HCT116 (cell line): ENCODE measurements around the gene ATXN7L3B. TPM values are rescaled to one million over a fixed set of nuclear protein-coding genes. Genes with fewer than 3 reads are reported as not detected.

Experiments used
- ATAC-seq: fragments of 200-7000 bp; cut with Tn5 transposase; 2 replicates; pipeline ENCODE4 v1.9.1; 2020; ENCODE audit warnings: mild to moderate bottlenecking, moderate library complexity
- BruUV-seq: library from RNA; stranded (reverse); fragments of 400-500 nt; replicated peaks from 2 replicates; lab custom pipeline; 2021; lab: Mats Ljungman, UMichigan
- CTCF ChIA-PET: fragments of 300-600 bp; sonication (Branson Sonifier 250); formaldehyde crosslinking; loops from one replicate; lab custom pipeline; 2021; ENCODE audit warnings: antibody characterized with exemption; lab: Charles Lee
- POLR2A ChIA-PET: fragments of 300-600, 350-600 bp; sonication (Branson Sonifier 250); formaldehyde crosslinking; loops from one replicate; lab custom pipeline; 2021; ENCODE audit warnings: antibody characterized with exemption; lab: Charles Lee
- RAD21 ChIA-PET, 2 experiments: fragments of 300-600 bp; sonication (Branson Sonifier 250); formaldehyde crosslinking; loops; one replicate each; lab custom pipeline; 2023; ENCODE audit warnings: low total read pairs in 2 of 2; ENCODE audit not compliant: uncharacterized antibody in 2 of 2, unreplicated experiment in 2 of 2, low non-redundant PET in 1 of 2; lab: Charles Lee
- DNase-seq: peaks from one replicate; pipeline ENCODE4 v3.0.0-alpha.2; 2010; ENCODE audit warnings: low read depth, low spot score
- H2AFZ ChIP-seq: fragments of 200-600 bp; shearing (Covaris generic), sonication (generic); 2 replicates; pipeline ENCODE4 v1.6.1; 2017; ENCODE audit warnings: low read depth, mixed run types, mixed read lengths, antibody characterized with exemption, low read length; ENCODE audit not compliant: poor library complexity, severe bottlenecking
- H3K27ac ChIP-seq: 2 replicates; pipeline ENCODE4 v1.5.1; 2012; ENCODE audit warnings: low read depth, low read length
- H3K27me3 ChIP-seq: fragments of 200-600 bp; sonication (generic); 2 replicates; pipeline ENCODE4 v1.6.1; 2016; ENCODE audit warnings: mixed run types, low read length, mixed read lengths; ENCODE audit not compliant: insufficient read depth
- H3K36me3 ChIP-seq, 2 experiments: fragments of 200-500 bp in 1 of 2; fragments of 200-600 bp in 1 of 2; sonication (Bioruptor generic) in 1 of 2; sonication (generic) in 1 of 2; 2 replicates each; pipeline versions ENCODE4 v1.5.1 to v1.6.1; 2014 to 2016; ENCODE audit warnings: low read length in 2 of 2, inconsistent platforms in 1 of 2, mixed read lengths in 1 of 2, mixed run types in 1 of 2; ENCODE audit not compliant: insufficient read depth in 2 of 2, control insufficient read depth in 1 of 2
- H3K4me1 ChIP-seq, 2 experiments: fragments of 200-600 bp in 1 of 2; sonication (generic) in 1 of 2; 2 replicates each; pipeline versions ENCODE4 v1.5.1 to v1.6.1; 2012 to 2017; ENCODE audit warnings: low read length in 2 of 2, inconsistent platforms in 1 of 2, mild to moderate bottlenecking in 1 of 2, mixed read lengths in 1 of 2, mixed run types in 1 of 2, moderate library complexity in 1 of 2; ENCODE audit not compliant: insufficient read depth in 2 of 2, control insufficient read depth in 1 of 2
- H3K4me2 ChIP-seq: fragments of 200-600 bp; sonication (generic); 2 replicates; pipeline ENCODE4 v1.6.1; 2017; ENCODE audit warnings: mixed run types, low read length, mixed read lengths
- H3K4me3 ChIP-seq, 2 experiments: fragments of 200-600 bp in 1 of 2; sonication (generic) in 1 of 2; replicated peaks in 1 of 2; 2 replicates each; pipeline ENCODE4 v1.5.1; 2011 to 2016; ENCODE audit warnings: low read length in 2 of 2, control low read depth in 1 of 2, low read depth in 1 of 2, mild to moderate bottlenecking in 1 of 2, mixed read lengths in 1 of 2, mixed run types in 1 of 2
- H3K79me2 ChIP-seq: fragments of 200-600 bp; sonication (generic); 2 replicates; pipeline ENCODE4 v1.6.1; 2017; ENCODE audit warnings: mild to moderate bottlenecking, mixed run types, low read length, moderate library complexity, mixed read lengths; ENCODE audit not compliant: insufficient read depth
- H3K9ac ChIP-seq: fragments of 200-600 bp; sonication (generic); 2 replicates; pipeline ENCODE4 v1.6.1; 2016; ENCODE audit warnings: low read length, mixed read lengths
- H3K9me2 ChIP-seq: fragments of 200-600 bp; sonication (generic), shearing (Covaris generic); 2 replicates; pipeline ENCODE4 v1.6.1; 2017; ENCODE audit warnings: mixed run types, mild to moderate bottlenecking, moderate library complexity; ENCODE audit not compliant: insufficient read depth
- H3K9me3 ChIP-seq, 2 experiments: fragments of 200-500 bp in 1 of 2; fragments of 200-600 bp in 1 of 2; sonication (Bioruptor generic) in 1 of 2; sonication (generic) in 1 of 2; 2 replicates each; pipeline ENCODE4 v1.6.1; 2014 to 2017; ENCODE audit warnings: low read length in 2 of 2, mixed read lengths in 2 of 2, inconsistent platforms in 1 of 2, low read depth in 1 of 2, mild to moderate bottlenecking in 1 of 2, mixed run types in 1 of 2, moderate library complexity in 1 of 2; ENCODE audit not compliant: control insufficient read depth in 1 of 2, insufficient read depth in 1 of 2
- H4K20me1 ChIP-seq: fragments of 200-600 bp; sonication (generic), shearing (Covaris generic); 2 replicates; pipeline ENCODE4 v1.6.1; 2017; ENCODE audit warnings: mixed run types, mild to moderate bottlenecking, moderate library complexity; ENCODE audit not compliant: insufficient read depth
- ELF1 ChIP-seq: IDR thresholded peaks from 2 replicates; pipeline ENCODE4 v1.6.1; 2012; ENCODE audit warnings: low read depth, borderline replicate concordance
- EZH2 ChIP-seq: fragments of 200-600 bp; sonication (generic); IDR thresholded peaks from 2 replicates; pipeline ENCODE4 v1.6.1; 2017; ENCODE audit warnings: antibody characterized with exemption, mixed run types
- FOSL1 ChIP-seq: IDR thresholded peaks from 2 replicates; pipeline ENCODE4 v1.6.1; 2012; ENCODE audit warnings: low read depth
- JUND ChIP-seq: IDR thresholded peaks from 2 replicates; pipeline ENCODE4 v1.6.1; 2012
- MAX ChIP-seq: IDR thresholded peaks from 2 replicates; pipeline ENCODE4 v1.6.1; 2012
- SIN3A ChIP-seq: IDR thresholded peaks from 2 replicates; pipeline ENCODE4 v1.6.1; 2012; ENCODE audit warnings: low read depth
- TCF7L2 ChIP-seq: IDR thresholded peaks from 2 replicates; pipeline ENCODE4 v1.7.0; 2011; ENCODE audit warnings: borderline replicate concordance, inconsistent platforms; ENCODE audit not compliant: insufficient read depth, insufficient read length; ENCODE audit errors: extremely low read depth
- ZFX ChIP-seq: fragments of 450-650 bp; IDR thresholded peaks from 2 replicates; pipeline ENCODE4 v1.6.1; 2017
- intact Hi-C: fragments of 100-400 bp; cut with micrococcal nuclease; formaldehyde crosslinking; loops from 2 replicates; pipeline ENCODE4 v1.10.0; 2022
- total RNA-seq: library from RNA; stranded (reverse); gene quantifications from one replicate; pipeline ENCODE4 v1.2.1, GENCODE V29; 2021; ENCODE audit not compliant: unreplicated experiment
- TF ChIP-seq, protein P1 (sequence below), 3 experiments: fragments of 200-600 bp in 1 of 3; sonication (generic) in 1 of 3; IDR thresholded peaks in 2 of 3; conservative IDR thresholded peaks in 1 of 3; 2 replicates each; pipeline ENCODE4 v1.5.1; 2012 to 2017; ENCODE audit warnings: low read depth in 2 of 3, low read length in 2 of 3, antibody characterized with exemption in 1 of 3, borderline replicate concordance in 1 of 3, control low read depth in 1 of 3, mild to moderate bottlenecking in 1 of 3, mixed read lengths in 1 of 3, mixed run types in 1 of 3, moderate library complexity in 1 of 3; ENCODE audit not compliant: insufficient read depth in 1 of 3

Gene ATXN7L3B
- total RNA-seq, 1 experiment from 2014 or later, result 28.1 TPM

GRCh38 chr12:74515849-74516248 is 21.8 kb upstream of the ATXN7L3B start (continued):
- TF ChIP-seq, protein P1, sequence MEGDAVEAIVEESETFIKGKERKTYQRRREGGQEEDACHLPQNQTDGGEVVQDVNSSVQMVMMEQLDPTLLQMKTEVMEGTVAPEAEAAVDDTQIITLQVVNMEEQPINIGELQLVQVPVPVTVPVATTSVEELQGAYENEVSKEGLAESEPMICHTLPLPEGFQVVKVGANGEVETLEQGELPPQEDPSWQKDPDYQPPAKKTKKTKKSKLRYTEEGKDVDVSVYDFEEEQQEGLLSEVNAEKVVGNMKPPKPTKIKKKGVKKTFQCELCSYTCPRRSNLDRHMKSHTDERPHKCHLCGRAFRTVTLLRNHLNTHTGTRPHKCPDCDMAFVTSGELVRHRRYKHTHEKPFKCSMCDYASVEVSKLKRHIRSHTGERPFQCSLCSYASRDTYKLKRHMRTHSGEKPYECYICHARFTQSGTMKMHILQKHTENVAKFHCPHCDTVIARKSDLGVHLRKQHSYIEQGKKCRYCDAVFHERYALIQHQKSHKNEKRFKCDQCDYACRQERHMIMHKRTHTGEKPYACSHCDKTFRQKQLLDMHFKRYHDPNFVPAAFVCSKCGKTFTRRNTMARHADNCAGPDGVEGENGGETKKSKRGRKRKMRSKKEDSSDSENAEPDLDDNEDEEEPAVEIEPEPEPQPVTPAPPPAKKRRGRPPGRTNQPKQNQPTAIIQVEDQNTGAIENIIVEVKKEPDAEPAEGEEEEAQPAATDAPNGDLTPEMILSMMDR (IDR thresholded peaks at IDR 0.05 in 2 of 3, conservative IDR thresholded peaks at IDR 0.05 in 1 of 3; ENCODE audit: borderline replicate concordance in 1 of 3, insufficient read depth in 1 of 3, low read depth in 2 of 3, low read length in 2 of 3), result no peak
- TF ChIP-seq FOSL1 (no peak), MAX (no peak), SIN3A (no peak), JUND (no peak), TCF7L2 (no peak), EZH2 (no peak)

DNA sequence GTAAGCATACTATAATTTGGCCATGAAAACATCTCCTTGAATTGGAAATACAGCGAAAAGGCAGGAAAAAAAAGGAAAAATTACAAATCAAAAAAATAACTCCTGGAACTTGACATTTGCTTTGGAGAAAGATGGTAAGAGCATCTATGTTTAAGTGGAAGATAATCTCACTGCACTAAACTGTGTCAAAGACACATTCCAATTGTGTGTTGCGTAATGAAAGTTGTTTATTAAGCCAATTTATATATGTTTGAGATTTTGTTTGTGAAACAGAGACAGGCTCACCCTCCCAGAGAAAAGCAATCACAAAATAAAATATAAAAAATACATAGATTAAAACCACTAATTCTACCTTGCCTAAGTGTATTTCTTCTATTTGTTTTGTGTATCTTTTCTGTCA is 11.1 kb upstream of the ATXN7L3B start:
- Histone ChIP-seq H3K27me3 (no peaks in the 10 kb centered on the region), H2AFZ (no peak overlapping the region), H3K9me3 (no peaks in the 10 kb centered on the region), H3K36me3 (no peaks in the 10 kb centered on the region), H3K4me3 (no peak overlapping the region), H3K9me2 (no peaks in the 10 kb centered on the region), H4K20me1 (no peaks in the 10 kb centered on the region), H3K4me1 (no peaks in the 10 kb centered on the region), H3K4me2 (no peak overlapping the region), H3K9ac (no peak overlapping the region), H3K79me2 (no peaks in the 10 kb centered on the region), H3K27ac (no peak overlapping the region)
- ChIA-PET RAD21 (no interaction called here), POLR2A (no interaction called here), CTCF (no interaction called here)
- intact Hi-C loops, result no loop called here
- ATAC-seq (no peak), DNase-seq (no peak)
- TF ChIP-seq ELF1 (no peak), FOSL1 (no peak), ZFX (no peak)
- no TSS peak for BruUV-seq
